ENCODE data around the gene PTPRE. TPM values are rescaled to one million over a fixed set of nuclear protein-coding genes. Genes with fewer than 3 reads are reported as not detected.

Gene PTPRE
- total RNA-seq, 1 experiment from 2014 or later = 0.70 TPM

GRCh38 chr10:127896590-127896989, 10.3 kb upstream of the PTPRE start:
- no peak for TF ChIP-seq CTCF (conservative IDR thresholded peaks at IDR 0.05)
- no peaks in the 10 kb centered on the region for H4K20me1 ChIP-seq (ENCODE audit: control insufficient read depth, insufficient read depth, insufficient read length)
- no peak overlapping the region for H2AFZ ChIP-seq (ENCODE audit: low read length)
- no peak overlapping the region for H4K5ac ChIP-seq (ENCODE audit: insufficient read length, low read depth, low read length)
- Mint-ChIP-seq H3K27ac (no peak overlapping the region), H3K27me3 (ENCODE audit: low read depth) (peaks cover 3% of the 10 kb centered on the region; the same call in 1 of the 2 replicates), H3K9me3 (peaks cover 0 to 4% of the 10 kb centered on the region in 2 experiments; a peak in 1 of 5 replicates), H3K4me3 (no peak overlapping the region), H3K4me1 (no peaks in the 10 kb centered on the region), H3K36me3 (ENCODE audit: insufficient read depth in 1 of 3, low read depth in 3 of 3) (no peaks in the 10 kb centered on the region)
- no peak overlapping the region for H3K18ac ChIP-seq (ENCODE audit: insufficient read length, low read depth, low read length)
- H4K91ac ChIP-seq (ENCODE audit: insufficient read length, low read depth, low read length) = no peak overlapping the region
- H4K8ac ChIP-seq (replicated peaks; ENCODE audit: insufficient read length, low read depth, low read length) = no peak overlapping the region
- H3K79me1 ChIP-seq (ENCODE audit: insufficient read depth, low read depth, low read length, poor library complexity, severe bottlenecking) = no peaks in the 10 kb centered on the region
- H2BK12ac ChIP-seq (ENCODE audit: insufficient read length, low read depth, low read length) = no peak overlapping the region
- H3K14ac ChIP-seq (ENCODE audit: insufficient read depth, low read length) = no peak overlapping the region
- no peak overlapping the region for H2BK5ac ChIP-seq (ENCODE audit: insufficient read length, low read length)
- no peaks in the 10 kb centered on the region for H3K9me3 ChIP-seq (ENCODE audit: control insufficient read depth, low read depth, low read length)
- no peak overlapping the region for H3K23ac ChIP-seq (ENCODE audit: insufficient read length, low read depth, low read length)
- H3K4me2 ChIP-seq (ENCODE audit: insufficient read depth, insufficient read length, low read length) = no peak overlapping the region
- H3K27ac ChIP-seq (ENCODE audit: insufficient read length, low read depth, low read length) = no peak overlapping the region
- H3K56ac ChIP-seq (ENCODE audit: insufficient read length, low read depth, low read length) = no peak overlapping the region
- no peak overlapping the region for H3T11ph ChIP-seq (ENCODE audit: low read length)
- H3K4ac ChIP-seq (ENCODE audit: low read depth, low read length) = no peak overlapping the region
- no peak for DNase-seq
- H2AK5ac ChIP-seq (ENCODE audit: insufficient read length, low read length) = no peak overlapping the region
- H2BK120ac ChIP-seq (ENCODE audit: low read depth, low read length, poor library complexity, severe bottlenecking) = no peak overlapping the region
- H3K4me1 ChIP-seq (ENCODE audit: insufficient read depth, low read length) = no peaks in the 10 kb centered on the region
- no peaks in the 10 kb centered on the region for H3K27me3 ChIP-seq (ENCODE audit: insufficient read depth, low read length)
- no peak overlapping the region for H2BK15ac ChIP-seq (ENCODE audit: low read depth, low read length)
- no peak overlapping the region for H3K9ac ChIP-seq (ENCODE audit: extremely low read depth, insufficient read length, low read length)
- no peak overlapping the region for H2BK20ac ChIP-seq (ENCODE audit: low read depth, low read length, poor library complexity, severe bottlenecking)
- no peaks in the 10 kb centered on the region for H3K23me2 ChIP-seq (ENCODE audit: insufficient read length, low read depth, low read length, poor library complexity, severe bottlenecking)
- no peaks in the 10 kb centered on the region for H3K79me2 ChIP-seq (ENCODE audit: insufficient read depth, low read length)

Data from H9 (cell line).